Measurements from ENCODE around the gene EBF3.

The EBF3 gene

GRCh38 chr10:129825826-129826225 is 138.2 kb downstream of the EBF3 start:
- no peak overlapping the region for H3K9ac ChIP-seq (ENCODE audit: low read length)
- H3K9me3 ChIP-seq (ENCODE audit: insufficient read depth, low read length) = no peaks in the 10 kb centered on the region
- no peak overlapping the region for H3K27ac ChIP-seq (ENCODE audit: low read length)
- H3K4me1 ChIP-seq (ENCODE audit: low read length) = no peaks in the 10 kb centered on the region
- H2AFZ ChIP-seq (ENCODE audit: low read depth, low read length) = no peak overlapping the region
- TF ChIP-seq EZH2phosphoT487 (IDR thresholded peaks at IDR 0.05; ENCODE audit: low read depth) (no peak), CTCF (IDR thresholded peaks at IDR 0.05; ENCODE audit: low read depth, low read length) (no peak)
- no peaks in the 10 kb centered on the region for H4K20me1 ChIP-seq (ENCODE audit: insufficient read depth, low read length)
- H3K79me2 ChIP-seq (ENCODE audit: low read length) = no peaks in the 10 kb centered on the region
- H3K27me3 ChIP-seq (ENCODE audit: low read depth, low read length) = no peaks in the 10 kb centered on the region
- no peaks in the 10 kb centered on the region for H3K36me3 ChIP-seq (replicated peaks; ENCODE audit: low read depth, low read length)
- no peak overlapping the region for H3K4me3 ChIP-seq (ENCODE audit: low read length)
- H3K4me2 ChIP-seq (ENCODE audit: low read length) = no peak overlapping the region

- no peak overlapping the region for H3K27ac ChIP-seq (ENCODE audit: low read length)
- H4K20me1 ChIP-seq (ENCODE audit: insufficient read depth, low read length) = no peaks in the 10 kb centered on the region
- H3K4me3 ChIP-seq (ENCODE audit: low read length) = no peak overlapping the region
- no peaks in the 10 kb centered on the region for H3K79me2 ChIP-seq (ENCODE audit: low read length)
- no peak overlapping the region for H3K4me2 ChIP-seq (ENCODE audit: low read length)
- TF ChIP-seq CTCF (IDR thresholded peaks at IDR 0.05; ENCODE audit: low read depth, low read length) (no peak), EZH2phosphoT487 (IDR thresholded peaks at IDR 0.05; ENCODE audit: low read depth) (no peak)
- no peaks in the 10 kb centered on the region for H3K27me3 ChIP-seq (ENCODE audit: low read depth, low read length)
- no peaks in the 10 kb centered on the region for H3K9me3 ChIP-seq (ENCODE audit: insufficient read depth, low read length)
- no peak overlapping the region for H3K9ac ChIP-seq (ENCODE audit: low read length)
- no peaks in the 10 kb centered on the region for H3K4me1 ChIP-seq (ENCODE audit: low read length)
- H2AFZ ChIP-seq (ENCODE audit: low read depth, low read length) = no peak overlapping the region
- no peaks in the 10 kb centered on the region for H3K36me3 ChIP-seq (replicated peaks; ENCODE audit: low read depth, low read length)
Observed at GRCh38 chr10:129825221-129825620, 138.9 kb downstream of the EBF3 start.

GRCh38 chr10:129820451-129820850 is 143.6 kb downstream of the EBF3 start:
- no peaks in the 10 kb centered on the region for H3K4me1 ChIP-seq (ENCODE audit: low read length)
- no peak overlapping the region for H3K4me3 ChIP-seq (ENCODE audit: low read length)
- no peaks in the 10 kb centered on the region for H3K79me2 ChIP-seq (ENCODE audit: low read length)
- no peaks in the 10 kb centered on the region for H3K36me3 ChIP-seq (replicated peaks; ENCODE audit: low read depth, low read length)
- H4K20me1 ChIP-seq (ENCODE audit: insufficient read depth, low read length) = no peaks in the 10 kb centered on the region
- H3K9me3 ChIP-seq (ENCODE audit: insufficient read depth, low read length) = no peaks in the 10 kb centered on the region
- no peak overlapping the region for H3K27ac ChIP-seq (ENCODE audit: low read length)
- no peak overlapping the region for H3K9ac ChIP-seq (ENCODE audit: low read length)
- H3K27me3 ChIP-seq (ENCODE audit: low read depth, low read length) = no peaks in the 10 kb centered on the region
- H3K4me2 ChIP-seq (ENCODE audit: low read length) = no peak overlapping the region
- TF ChIP-seq EZH2phosphoT487 (IDR thresholded peaks at IDR 0.05; ENCODE audit: low read depth) = no peak
- no peak for TF ChIP-seq CTCF (IDR thresholded peaks at IDR 0.05; ENCODE audit: low read depth, low read length)
- H2AFZ ChIP-seq (ENCODE audit: low read depth, low read length) = no peak overlapping the region

- no peaks in the 10 kb centered on the region for H3K27me3 ChIP-seq (ENCODE audit: low read depth, low read length)
- no peak overlapping the region for H3K9ac ChIP-seq (ENCODE audit: low read length)
- H3K4me1 ChIP-seq (ENCODE audit: low read length) = no peaks in the 10 kb centered on the region
- no peaks in the 10 kb centered on the region for H3K79me2 ChIP-seq (ENCODE audit: low read length)
- no peaks in the 10 kb centered on the region for H3K36me3 ChIP-seq (replicated peaks; ENCODE audit: low read depth, low read length)
- no peak overlapping the region for H2AFZ ChIP-seq (ENCODE audit: low read depth, low read length)
- H3K4me3 ChIP-seq (ENCODE audit: low read length) = no peak overlapping the region
- no peak overlapping the region for H3K27ac ChIP-seq (ENCODE audit: low read length)
- H3K9me3 ChIP-seq (ENCODE audit: insufficient read depth, low read length) = no peaks in the 10 kb centered on the region
- H3K4me2 ChIP-seq (ENCODE audit: low read length) = no peak overlapping the region
- no peak for TF ChIP-seq EZH2phosphoT487 (IDR thresholded peaks at IDR 0.05; ENCODE audit: low read depth)
- no peak for TF ChIP-seq CTCF (IDR thresholded peaks at IDR 0.05; ENCODE audit: low read depth, low read length)
- H4K20me1 ChIP-seq (ENCODE audit: insufficient read depth, low read length) = no peaks in the 10 kb centered on the region
Observed at GRCh38 chr10:129816656-129817045, 147.4 kb downstream of the EBF3 start.
